Hepatocyte (in vitro differentiated cells): ENCODE measurements around the gene LMF1. TPM values are rescaled to one million over a fixed set of nuclear protein-coding genes. Genes with fewer than 3 reads are reported as not detected.

Experiments used
- DNase-seq: peaks from one replicate; pipeline ENCODE4 v3.0.0-alpha.2; 2016; ENCODE audit warnings: low spot score
- H2AFZ ChIP-seq: fragments of 200-600 bp; sonication (generic); 2 replicates; pipeline ENCODE4 v1.6.0; 2016; ENCODE audit warnings: antibody characterized with exemption, mild to moderate bottlenecking
- H3K27ac ChIP-seq: fragments of 200-600 bp; sonication (generic); 2 replicates; pipeline ENCODE4 v1.5.1; 2016; ENCODE audit warnings: mild to moderate bottlenecking
- H3K27me3 ChIP-seq: fragments of 200-600 bp; sonication (generic); 2 replicates; pipeline ENCODE4 v1.6.1; 2016
- H3K36me3 ChIP-seq: fragments of 200-600 bp; sonication (generic); replicated peaks from 2 replicates; pipeline ENCODE4 v1.5.1; 2016; ENCODE audit warnings: low read depth; ENCODE audit not compliant: insufficient read depth
- H3K4me1 ChIP-seq: fragments of 200-600 bp; sonication (generic); 2 replicates; pipeline ENCODE4 v1.5.1; 2016; ENCODE audit warnings: mild to moderate bottlenecking, moderate library complexity; ENCODE audit not compliant: insufficient read depth
- H3K4me2 ChIP-seq: fragments of 200-600 bp; sonication (generic); 2 replicates; pipeline ENCODE4 v1.6.0; 2016
- H3K4me3 ChIP-seq: fragments of 200-600 bp; sonication (generic); 2 replicates; pipeline ENCODE4 v1.5.1; 2016; ENCODE audit warnings: mild to moderate bottlenecking
- H3K79me2 ChIP-seq: fragments of 200-600 bp; sonication (generic); 2 replicates; pipeline ENCODE4 v1.6.0; 2017; ENCODE audit warnings: mild to moderate bottlenecking
- H3K9me2 ChIP-seq: fragments of 200-600 bp; sonication (generic); replicated peaks from 2 replicates; pipeline ENCODE4 v1.6.0; 2017; ENCODE audit warnings: mild to moderate bottlenecking; ENCODE audit not compliant: insufficient read depth
- H3K9me3 ChIP-seq: fragments of 200-600 bp; sonication (generic); 2 replicates; pipeline ENCODE4 v1.5.1; 2016; ENCODE audit warnings: low read depth, mild to moderate bottlenecking
- H4K20me1 ChIP-seq: fragments of 200-600 bp; sonication (generic); 2 replicates; pipeline ENCODE4 v1.6.0; 2016; ENCODE audit warnings: mild to moderate bottlenecking; ENCODE audit not compliant: insufficient read depth, poor library complexity, severe bottlenecking
- EZH2 ChIP-seq: fragments of 200-600 bp; sonication (generic); IDR thresholded peaks from 2 replicates; pipeline ENCODE4 v1.6.1; 2016; ENCODE audit warnings: antibody characterized with exemption, mild to moderate bottlenecking, borderline replicate concordance
- EZH2phosphoT487 ChIP-seq: fragments of 200-600 bp; sonication (generic); IDR thresholded peaks from one replicate; pipeline ENCODE4 v1.6.1; 2018; ENCODE audit warnings: antibody characterized with exemption, mild to moderate bottlenecking, low read depth, moderate library complexity; ENCODE audit not compliant: unreplicated experiment, severe bottlenecking
- WGBS: methylation state at CpG from one replicate; pipeline ENCODE4 v1.1.6; 2016; ENCODE audit warnings: low lambda C conversion rate; ENCODE audit errors: missing lambda C conversion rate; 5-methylcytosine and 5-hydroxymethylcytosine counted together
- polyA plus RNA-seq: library from polyadenylated mRNA; unstranded; fragments of >200 nt; fragmentation: Nextera tagmentation; extraction: Ambion mirVana; gene quantifications from 2 replicates; pipeline ENCODE4 v1.2.1, GENCODE V29; 2016
- total RNA-seq: library from RNA; depleted of rRNA; stranded (reverse); fragments of >200 nt; gene quantifications from 2 replicates; pipeline ENCODE4 v1.2.3, GENCODE V29; 2014
- TF ChIP-seq, protein P1 (sequence below): fragments of 200-600 bp; sonication (generic); IDR thresholded peaks from 2 replicates; pipeline ENCODE4 v1.5.1; 2016; ENCODE audit warnings: antibody characterized with exemption, mild to moderate bottlenecking; ENCODE audit not compliant: poor library complexity

LMF1 gene
- total and polyA plus RNA-seq, 2 experiments from 2014 or later, result 27.2 to 34.3 TPM

DNA sequence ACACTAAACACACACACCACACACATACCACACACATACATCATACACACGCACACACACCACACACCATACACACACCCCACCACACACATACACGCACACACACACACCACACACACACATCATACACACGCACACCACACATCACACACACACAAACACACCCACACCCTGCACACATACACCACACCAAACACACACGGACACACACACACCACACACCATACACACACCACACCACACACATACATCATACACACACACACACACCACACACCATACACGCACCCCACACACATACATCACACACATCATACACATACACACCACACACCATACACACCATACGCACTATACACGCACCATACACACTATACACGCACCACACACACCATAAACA, 7.1 kb upstream of the LMF1 start:
- TF ChIP-seq EZH2 (no peak), EZH2phosphoT487 (no peak)
- TF ChIP-seq, protein P1, sequence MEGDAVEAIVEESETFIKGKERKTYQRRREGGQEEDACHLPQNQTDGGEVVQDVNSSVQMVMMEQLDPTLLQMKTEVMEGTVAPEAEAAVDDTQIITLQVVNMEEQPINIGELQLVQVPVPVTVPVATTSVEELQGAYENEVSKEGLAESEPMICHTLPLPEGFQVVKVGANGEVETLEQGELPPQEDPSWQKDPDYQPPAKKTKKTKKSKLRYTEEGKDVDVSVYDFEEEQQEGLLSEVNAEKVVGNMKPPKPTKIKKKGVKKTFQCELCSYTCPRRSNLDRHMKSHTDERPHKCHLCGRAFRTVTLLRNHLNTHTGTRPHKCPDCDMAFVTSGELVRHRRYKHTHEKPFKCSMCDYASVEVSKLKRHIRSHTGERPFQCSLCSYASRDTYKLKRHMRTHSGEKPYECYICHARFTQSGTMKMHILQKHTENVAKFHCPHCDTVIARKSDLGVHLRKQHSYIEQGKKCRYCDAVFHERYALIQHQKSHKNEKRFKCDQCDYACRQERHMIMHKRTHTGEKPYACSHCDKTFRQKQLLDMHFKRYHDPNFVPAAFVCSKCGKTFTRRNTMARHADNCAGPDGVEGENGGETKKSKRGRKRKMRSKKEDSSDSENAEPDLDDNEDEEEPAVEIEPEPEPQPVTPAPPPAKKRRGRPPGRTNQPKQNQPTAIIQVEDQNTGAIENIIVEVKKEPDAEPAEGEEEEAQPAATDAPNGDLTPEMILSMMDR, result no peak
- H3K36me3 ChIP-seq, result no peaks in the 10 kb centered on the region
- peaks cover under 1% of the 10 kb centered on the region for H4K20me1 ChIP-seq
- no peak for DNase-seq
- peaks cover 11% of the 10 kb centered on the region for H3K4me1 ChIP-seq
- peaks cover 20% of the 10 kb centered on the region for H3K27me3 ChIP-seq
- H3K4me2 ChIP-seq, result no peak overlapping the region
- no peaks in the 10 kb centered on the region for H3K9me3 ChIP-seq
- no peaks in the 10 kb centered on the region for H3K9me2 ChIP-seq
- no peak overlapping the region for H3K27ac ChIP-seq
- no peak overlapping the region for H2AFZ ChIP-seq
- H3K4me3 ChIP-seq, result no peak overlapping the region
- WGBS, result 87% methylated on average over 7 of the region's 8 CpGs
- no peaks in the 10 kb centered on the region for H3K79me2 ChIP-seq

DNA sequence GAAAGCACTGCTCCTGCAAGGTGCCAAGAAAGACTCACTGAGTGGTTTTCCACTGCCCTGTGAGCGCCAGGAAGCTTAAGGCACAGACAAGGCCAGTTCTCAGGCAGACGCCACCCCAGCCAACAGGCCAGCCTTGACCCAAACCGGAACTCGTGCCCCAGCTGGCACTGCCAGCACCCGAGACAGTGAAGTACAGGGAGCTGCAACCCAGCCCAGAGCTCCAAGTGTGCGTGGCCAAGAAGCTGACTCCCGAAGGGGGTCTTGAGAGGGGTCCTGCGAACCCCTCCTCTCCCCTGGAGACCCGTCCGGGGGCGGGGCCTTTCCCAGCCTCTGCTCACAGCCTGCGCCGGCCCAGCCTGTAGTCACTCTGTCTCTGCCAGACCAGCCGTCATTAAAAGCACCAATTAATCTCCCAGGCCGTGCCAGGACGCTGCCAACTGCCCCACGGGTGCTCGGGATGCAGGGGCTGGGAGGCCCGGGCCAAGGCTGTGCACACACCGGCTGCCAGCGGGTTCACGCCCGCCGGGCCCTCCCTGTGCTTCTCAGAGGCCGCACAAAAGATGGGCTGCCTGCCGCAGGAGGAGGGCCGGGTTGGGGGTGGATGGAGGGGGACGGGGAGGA, 6.4 kb upstream of the LMF1 start:
- no peak overlapping the region for H3K4me3 ChIP-seq
- no peaks in the 10 kb centered on the region for H3K9me2 ChIP-seq
- WGBS, result 89% methylated on average over 23 of the region's 28 CpGs
- no peaks in the 10 kb centered on the region for H3K9me3 ChIP-seq
- H3K79me2 ChIP-seq, result no peaks in the 10 kb centered on the region
- H2AFZ ChIP-seq, result no peak overlapping the region
- H4K20me1 ChIP-seq, result no peaks in the 10 kb centered on the region
- no peak for DNase-seq
- no peak overlapping the region for H3K4me2 ChIP-seq
- peaks cover 13% of the 10 kb centered on the region for H3K27me3 ChIP-seq
- TF ChIP-seq EZH2 (no peak), EZH2phosphoT487 (no peak)
- TF ChIP-seq, protein P1, result no peak
- no peak overlapping the region for H3K27ac ChIP-seq
- H3K4me1 ChIP-seq, result peaks cover 6% of the 10 kb centered on the region
- no peaks in the 10 kb centered on the region for H3K36me3 ChIP-seq

DNA sequence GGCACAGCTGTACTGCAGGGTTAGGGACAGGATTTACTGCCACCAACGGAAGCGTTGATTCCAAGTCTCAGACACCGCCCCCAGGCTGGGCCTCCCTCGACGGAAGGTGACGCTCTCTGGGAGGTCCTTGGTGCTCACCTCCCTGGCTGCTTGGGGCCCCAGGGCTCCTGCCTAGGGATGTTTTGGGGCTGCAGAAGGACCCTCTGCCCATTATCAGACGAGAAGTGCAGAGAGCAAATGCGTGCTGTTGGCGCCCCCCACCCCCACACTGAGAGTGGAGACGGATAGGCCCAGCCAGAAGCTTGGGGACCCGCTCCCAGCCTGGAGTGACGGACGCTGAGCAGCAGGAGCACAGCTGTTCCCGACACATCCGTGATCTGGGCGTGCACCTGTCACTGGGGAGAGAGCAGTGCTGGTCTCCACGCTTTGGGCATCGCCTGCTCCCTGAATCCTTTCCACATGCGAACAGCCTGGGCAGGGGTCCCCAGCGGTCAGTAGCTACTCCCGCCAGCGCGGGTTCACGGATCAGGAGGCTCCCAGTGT, 5.7 kb upstream of the LMF1 start:
- H3K9me2 ChIP-seq, result no peaks in the 10 kb centered on the region
- H3K4me2 ChIP-seq, result no peak overlapping the region
- no peaks in the 10 kb centered on the region for H3K79me2 ChIP-seq
- no peak overlapping the region for H3K27ac ChIP-seq
- peaks cover 12% of the 10 kb centered on the region for H3K27me3 ChIP-seq
- no peaks in the 10 kb centered on the region for H3K9me3 ChIP-seq
- 84% methylated on average over 24 of the region's 24 CpGs for WGBS
- peaks cover 5% of the 10 kb centered on the region for H3K4me1 ChIP-seq
- no peak overlapping the region for H2AFZ ChIP-seq
- DNase-seq, result no peak
- no peaks in the 10 kb centered on the region for H3K36me3 ChIP-seq
- H3K4me3 ChIP-seq, result no peak overlapping the region
- H4K20me1 ChIP-seq, result no peaks in the 10 kb centered on the region
- TF ChIP-seq EZH2phosphoT487 (no peak), EZH2 (no peak)
- TF ChIP-seq, protein P1, result no peak
